Vagina (tissue), 2 donors: Measurements from ENCODE around the gene NT5C3A.

Source experiments
- POLR2A ChIP-seq, 2 donors: fragments of 450-650 bp; IDR thresholded peaks; one replicate each; pipeline ENCODE4 v1.6.1; 2017; ENCODE audit warnings: antibody characterized with exemption in 2 of 2, mild to moderate bottlenecking in 2 of 2, moderate library complexity in 2 of 2
- POLR2AphosphoS5 ChIP-seq, 2 donors: sonication (generic); formaldehyde crosslinking; IDR thresholded peaks; one replicate each; pipeline ENCODE4 v1.9.0; 2017; ENCODE audit warnings: antibody characterized with exemption in 2 of 2, mild to moderate bottlenecking in 2 of 2, low read depth in 1 of 2; ENCODE audit not compliant: insufficient read depth in 1 of 2
- TF ChIP-seq, protein P1 (sequence below), 3 experiments: fragments of 450-650 bp in 2 of 3; fragments of 200-600 bp in 1 of 3; sonication (generic) in 1 of 3; IDR thresholded peaks; one replicate each; pipeline ENCODE4 v1.5.1; 2017 to 2019; ENCODE audit warnings: antibody characterized with exemption in 3 of 3, mild to moderate bottlenecking in 2 of 3, moderate library complexity in 2 of 3

DNA sequence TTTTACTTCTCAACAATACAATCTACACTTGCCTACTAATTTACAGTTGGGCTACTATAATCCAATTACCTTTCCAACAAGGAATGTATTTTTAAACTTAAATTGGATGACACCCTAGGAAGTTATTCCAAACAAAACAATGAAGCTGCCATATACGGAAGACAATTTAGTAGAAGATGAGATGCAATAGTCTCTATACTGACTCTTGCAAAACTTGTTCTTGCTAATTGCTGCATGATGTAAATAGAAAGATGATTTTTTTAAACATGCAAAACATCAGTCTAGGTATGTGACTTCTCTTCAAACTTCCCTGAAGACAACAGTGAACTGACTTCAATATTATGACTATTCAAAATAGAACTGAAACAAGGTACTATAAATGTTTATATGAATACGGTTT is 17.6 kb downstream of the NT5C3A start:
- TF ChIP-seq, protein P1, sequence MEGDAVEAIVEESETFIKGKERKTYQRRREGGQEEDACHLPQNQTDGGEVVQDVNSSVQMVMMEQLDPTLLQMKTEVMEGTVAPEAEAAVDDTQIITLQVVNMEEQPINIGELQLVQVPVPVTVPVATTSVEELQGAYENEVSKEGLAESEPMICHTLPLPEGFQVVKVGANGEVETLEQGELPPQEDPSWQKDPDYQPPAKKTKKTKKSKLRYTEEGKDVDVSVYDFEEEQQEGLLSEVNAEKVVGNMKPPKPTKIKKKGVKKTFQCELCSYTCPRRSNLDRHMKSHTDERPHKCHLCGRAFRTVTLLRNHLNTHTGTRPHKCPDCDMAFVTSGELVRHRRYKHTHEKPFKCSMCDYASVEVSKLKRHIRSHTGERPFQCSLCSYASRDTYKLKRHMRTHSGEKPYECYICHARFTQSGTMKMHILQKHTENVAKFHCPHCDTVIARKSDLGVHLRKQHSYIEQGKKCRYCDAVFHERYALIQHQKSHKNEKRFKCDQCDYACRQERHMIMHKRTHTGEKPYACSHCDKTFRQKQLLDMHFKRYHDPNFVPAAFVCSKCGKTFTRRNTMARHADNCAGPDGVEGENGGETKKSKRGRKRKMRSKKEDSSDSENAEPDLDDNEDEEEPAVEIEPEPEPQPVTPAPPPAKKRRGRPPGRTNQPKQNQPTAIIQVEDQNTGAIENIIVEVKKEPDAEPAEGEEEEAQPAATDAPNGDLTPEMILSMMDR (IDR thresholded peaks at IDR 0.05), result no peak
- TF ChIP-seq POLR2AphosphoS5 (IDR thresholded peaks at IDR 0.05; ENCODE audit: insufficient read depth in 1 of 2, low read depth in 1 of 2) (peak in 1 of 2 donors; percentile 25), POLR2A (IDR thresholded peaks at IDR 0.05) (no peak)
